ENCODE measurements around the gene WDFY4.

DNA sequence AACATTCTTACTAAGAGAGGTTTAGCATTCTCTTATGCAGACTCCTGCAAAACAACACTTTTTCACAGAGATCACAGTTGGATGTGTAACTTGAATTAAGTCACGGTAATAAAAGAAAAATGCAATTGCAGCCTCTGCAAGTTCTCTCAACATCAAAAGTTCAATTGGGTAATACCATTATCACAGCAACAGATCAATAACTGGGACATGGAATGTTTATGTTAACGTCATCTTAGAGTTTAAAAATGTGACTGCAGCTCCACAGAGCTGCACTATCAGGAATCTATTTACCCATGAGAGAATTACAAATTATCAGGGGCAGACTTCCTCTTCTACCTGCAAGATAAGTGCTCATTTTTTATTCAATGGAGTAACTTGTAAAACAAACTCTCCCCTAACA is 344.0 kb downstream of the WDFY4 start:
- TF ChIP-seq, protein P1, sequence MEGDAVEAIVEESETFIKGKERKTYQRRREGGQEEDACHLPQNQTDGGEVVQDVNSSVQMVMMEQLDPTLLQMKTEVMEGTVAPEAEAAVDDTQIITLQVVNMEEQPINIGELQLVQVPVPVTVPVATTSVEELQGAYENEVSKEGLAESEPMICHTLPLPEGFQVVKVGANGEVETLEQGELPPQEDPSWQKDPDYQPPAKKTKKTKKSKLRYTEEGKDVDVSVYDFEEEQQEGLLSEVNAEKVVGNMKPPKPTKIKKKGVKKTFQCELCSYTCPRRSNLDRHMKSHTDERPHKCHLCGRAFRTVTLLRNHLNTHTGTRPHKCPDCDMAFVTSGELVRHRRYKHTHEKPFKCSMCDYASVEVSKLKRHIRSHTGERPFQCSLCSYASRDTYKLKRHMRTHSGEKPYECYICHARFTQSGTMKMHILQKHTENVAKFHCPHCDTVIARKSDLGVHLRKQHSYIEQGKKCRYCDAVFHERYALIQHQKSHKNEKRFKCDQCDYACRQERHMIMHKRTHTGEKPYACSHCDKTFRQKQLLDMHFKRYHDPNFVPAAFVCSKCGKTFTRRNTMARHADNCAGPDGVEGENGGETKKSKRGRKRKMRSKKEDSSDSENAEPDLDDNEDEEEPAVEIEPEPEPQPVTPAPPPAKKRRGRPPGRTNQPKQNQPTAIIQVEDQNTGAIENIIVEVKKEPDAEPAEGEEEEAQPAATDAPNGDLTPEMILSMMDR (IDR thresholded peaks at IDR 0.05; ENCODE audit: extremely low read depth in 1 of 2, insufficient read depth in 1 of 2, low read depth in 1 of 2, low read length in 2 of 2), result no peak
- no peak for TF ChIP-seq EZH2 (IDR thresholded peaks at IDR 0.05; ENCODE audit: borderline replicate concordance, low read depth, low read length, severe bottlenecking)
